Skeletal muscle cell (primary cell): ENCODE measurements around the gene TBC1D22A.

Experiments
- DNase-seq: peaks from one replicate; pipeline ENCODE4 v3.0.0-alpha.2; 2010; ENCODE audit warnings: low read depth
- H3K4me3 ChIP-seq: 2 replicates; pipeline ENCODE4 v1.5.1; 2011; ENCODE audit warnings: low read depth, mild to moderate bottlenecking, control low read depth, low read length, moderate library complexity

The TBC1D22A gene

GRCh38 chr22:46846832-46847355 lies 84.4 kb downstream of the TBC1D22A start:
- no peak overlapping the region for H3K4me3 ChIP-seq

GRCh38 chr22:46848197-46848596 lies 85.7 kb downstream of the TBC1D22A start:
- no peak for DNase-seq

More at GRCh38 chr22:46846832-46847355, 84.4 kb downstream of the TBC1D22A start:
- no peak for DNase-seq

GRCh38 chr22:46849101-46849500 lies 86.7 kb downstream of the TBC1D22A start:
- no peak overlapping the region for H3K4me3 ChIP-seq
- DNase-seq: no peak

More at GRCh38 chr22:46848197-46848596, 85.7 kb downstream of the TBC1D22A start:
- no peak overlapping the region for H3K4me3 ChIP-seq

GRCh38 chr22:46849951-46850350 lies 87.5 kb downstream of the TBC1D22A start:
- DNase-seq: no peak
- H3K4me3 ChIP-seq: no peak overlapping the region

GRCh38 chr22:46851311-46851710 lies 88.9 kb downstream of the TBC1D22A start:
- DNase-seq: no peak
- no peak overlapping the region for H3K4me3 ChIP-seq

GRCh38 chr22:46851941-46852340 lies 89.5 kb downstream of the TBC1D22A start:
- H3K4me3 ChIP-seq: no peak overlapping the region
- no peak for DNase-seq

GRCh38 chr22:46852771-46853170 lies 90.3 kb downstream of the TBC1D22A start:
- DNase-seq: no peak
- H3K4me3 ChIP-seq: no peak overlapping the region

- DNase-seq: no peak
- H3K4me3 ChIP-seq: no peak overlapping the region
Measured at GRCh38 chr22:46853191-46853590, 90.7 kb downstream of the TBC1D22A start.

GRCh38 chr22:46854125-46854870 lies 91.8 kb downstream of the TBC1D22A start:
- no peak for DNase-seq
- no peak overlapping the region for H3K4me3 ChIP-seq

- DNase-seq: no peak
- no peak overlapping the region for H3K4me3 ChIP-seq
Measured at GRCh38 chr22:46855681-46856080, 93.2 kb downstream of the TBC1D22A start.

- DNase-seq: no peak
- no peak overlapping the region for H3K4me3 ChIP-seq
Measured at GRCh38 chr22:46856661-46857060, 94.2 kb downstream of the TBC1D22A start.

- DNase-seq: no peak
- H3K4me3 ChIP-seq: no peak overlapping the region
Measured at GRCh38 chr22:46857142-46857884, 94.9 kb downstream of the TBC1D22A start.

GRCh38 chr22:46857885-46858143 lies 95.4 kb downstream of the TBC1D22A start:
- no peak for DNase-seq

GRCh38 chr22:46858181-46858771 lies 95.8 kb downstream of the TBC1D22A start:
- no peak for DNase-seq
- H3K4me3 ChIP-seq: no peak overlapping the region

More at GRCh38 chr22:46857885-46858143, 95.4 kb downstream of the TBC1D22A start:
- no peak overlapping the region for H3K4me3 ChIP-seq

- DNase-seq: no peak
- H3K4me3 ChIP-seq: no peak overlapping the region
Measured at GRCh38 chr22:46860562-46860961, 98.1 kb downstream of the TBC1D22A start.

GRCh38 chr22:46861468-46862367 lies 99.3 kb downstream of the TBC1D22A start:
- DNase-seq: no peak
- H3K4me3 ChIP-seq: no peak overlapping the region

- no peak overlapping the region for H3K4me3 ChIP-seq
- no peak for DNase-seq
Measured at GRCh38 chr22:46862418-46863324, 100.2 kb downstream of the TBC1D22A start.

GRCh38 chr22:46863794-46864193 lies 101.3 kb downstream of the TBC1D22A start:
- DNase-seq: no peak
- no peak overlapping the region for H3K4me3 ChIP-seq
